HG02623 (cell line): ENCODE data around the gene BAIAP2.
"Not testable (repeated sequence)": the region's sequence is repeated elsewhere in the genome, so short reads cannot be mapped to it uniquely, and the experiment has no call there.

Source experiments
- ATAC-seq: cut with Tn5 transposase; IDR thresholded peaks from one replicate; pipeline ENCODE4 v1.9.1; 2021; ENCODE audit warnings: moderate library complexity; ENCODE audit not compliant: unreplicated experiment

The BAIAP2 gene

GRCh38 chr17:81000631-81001357 is 34.2 kb upstream of the BAIAP2 start:
- ATAC-seq, result no peak

GRCh38 chr17:81002013-81002384 is 33.0 kb upstream of the BAIAP2 start:
- no peak for ATAC-seq

GRCh38 chr17:81002409-81003361 is 32.3 kb upstream of the BAIAP2 start:
- no peak for ATAC-seq

GRCh38 chr17:81003711-81004475 is 31.1 kb upstream of the BAIAP2 start:
- no peak for ATAC-seq

DNA sequence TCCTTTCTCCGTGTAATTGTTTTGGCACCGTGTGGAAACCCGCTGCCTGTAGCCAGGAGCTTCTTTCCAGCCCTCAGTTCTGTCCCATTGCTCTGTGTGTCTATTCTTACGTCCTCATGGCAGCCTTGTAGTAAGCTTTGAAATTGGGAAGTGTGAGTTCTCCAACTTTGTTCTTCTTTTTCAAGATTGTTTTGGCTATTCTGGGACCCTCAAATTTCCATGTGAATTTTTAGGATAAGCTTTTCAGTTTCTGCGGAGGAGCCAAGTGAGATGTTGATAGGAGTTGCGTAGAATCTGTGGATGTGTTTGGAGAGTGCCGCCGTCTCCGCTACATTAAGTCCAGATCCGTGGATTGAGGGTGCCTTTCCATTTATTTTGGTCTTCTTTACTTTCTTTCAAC is 28.1 kb upstream of the BAIAP2 start:
- no peak for ATAC-seq

GRCh38 chr17:81008140-81008539 is 26.8 kb upstream of the BAIAP2 start:
- no peak for ATAC-seq

GRCh38 chr17:81009136-81009535 is 25.8 kb upstream of the BAIAP2 start:
- ATAC-seq, result no peak

DNA sequence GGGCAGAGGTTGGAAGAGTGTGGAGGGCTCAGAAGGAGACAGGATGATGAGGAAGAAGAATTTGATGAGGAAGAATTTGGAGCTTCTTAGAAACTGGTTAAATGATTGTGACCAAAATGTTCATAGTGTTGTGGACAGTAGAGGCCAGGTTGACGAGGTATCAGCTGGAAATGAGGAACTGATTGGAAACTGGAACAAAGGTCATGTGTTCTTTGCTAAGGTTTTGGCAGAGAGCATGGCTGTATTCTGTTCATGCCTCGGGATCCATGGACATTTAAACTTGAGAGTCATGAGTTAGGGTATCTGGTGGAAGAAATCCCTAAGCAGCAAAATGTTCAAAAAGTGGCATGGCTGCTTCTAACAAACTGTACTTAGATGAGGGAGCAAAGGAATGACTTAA is 24.0 kb upstream of the BAIAP2 start:
- no peak for ATAC-seq

- no peak for ATAC-seq
These were observed 23.0 kb upstream of the BAIAP2 start for GRCh38 chr17:81011951-81012350.

- no peak for ATAC-seq
These were observed 22.1 kb upstream of the BAIAP2 start for GRCh38 chr17:81012574-81013447.

- no peak for ATAC-seq
These were observed 21.3 kb upstream of the BAIAP2 start for GRCh38 chr17:81013642-81014041.

GRCh38 chr17:81015136-81015535 is 19.8 kb upstream of the BAIAP2 start:
- no peak for ATAC-seq

GRCh38 chr17:81016575-81016974 is 18.4 kb upstream of the BAIAP2 start:
- no peak for ATAC-seq

GRCh38 chr17:81017330-81017729 is 17.6 kb upstream of the BAIAP2 start:
- not testable (repeated sequence) for ATAC-seq

GRCh38 chr17:81018044-81018802 is 16.7 kb upstream of the BAIAP2 start:
- ATAC-seq, result no peak

GRCh38 chr17:81019563-81020442 is 15.1 kb upstream of the BAIAP2 start:
- ATAC-seq, result no peak

DNA sequence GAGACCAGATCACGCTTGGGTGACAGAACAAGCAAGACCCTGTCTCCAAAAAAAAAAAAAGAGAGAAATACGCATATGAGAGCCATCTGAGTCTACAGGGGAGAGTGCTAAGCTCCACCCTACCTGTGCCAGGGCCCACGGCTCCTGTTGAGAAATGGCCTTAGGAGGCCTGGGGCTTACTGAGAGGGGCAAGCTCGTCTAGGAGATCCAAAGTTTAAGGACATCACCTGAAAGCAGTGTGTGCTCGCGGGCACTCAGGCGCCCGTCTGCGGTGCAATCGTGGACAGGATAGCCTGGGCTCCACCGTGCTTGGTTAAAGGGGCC is 14.5 kb upstream of the BAIAP2 start:
- no peak for ATAC-seq

GRCh38 chr17:81020767-81021497 is 14.0 kb upstream of the BAIAP2 start:
- ATAC-seq, result no peak
